Right lung (tissue), 5 donors: ENCODE results near the gene CPSF6. TPM values are rescaled to one million over a fixed set of nuclear protein-coding genes. Genes with fewer than 3 reads are reported as not detected.
"Not testable (repeated sequence)": the region's sequence is repeated elsewhere in the genome, so short reads cannot be mapped to it uniquely, and the experiment has no call there.

ENCODE experiments used
- DNase-seq, 2 donors: peaks; one replicate each; pipeline ENCODE4 v3.0.0-alpha.2; 2013
- polyA plus RNA-seq, 5 donors: library from polyadenylated mRNA; unstranded; fragments of 120-200 nt; gene quantifications; one replicate each; pipeline versions ENCODE4 v1.2.1 to v1.2.3, GENCODE V29; 2013; ENCODE audit warnings: inconsistent platforms in 1 of 5, low replicate concordance in 1 of 5; ENCODE audit not compliant: insufficient read length in 5 of 5, insufficient read depth in 1 of 5

The CPSF6 gene
- polyA plus RNA-seq, 5 donors = 90.8 to 175 (median 154) TPM

- DNase-seq = no peak
Observed at GRCh38 chr12:69254046-69254445, 14.7 kb downstream of the CPSF6 start.

- no peak for DNase-seq
Observed at GRCh38 chr12:69254862-69255261, 15.5 kb downstream of the CPSF6 start.

GRCh38 chr12:69258655-69259054, 19.3 kb downstream of the CPSF6 start:
- no peak for DNase-seq

- DNase-seq = no peak
Observed at GRCh38 chr12:69262264-69262974, 23.1 kb downstream of the CPSF6 start.

GRCh38 chr12:69265205-69265604, 25.8 kb downstream of the CPSF6 start:
- DNase-seq = no peak

- not testable (repeated sequence) for DNase-seq
Observed at GRCh38 chr12:69265633-69266032, 26.3 kb downstream of the CPSF6 start.

GRCh38 chr12:69266036-69266635, 26.8 kb downstream of the CPSF6 start:
- DNase-seq = no peak

GRCh38 chr12:69269736-69270135, 30.4 kb downstream of the CPSF6 start:
- no peak for DNase-seq

- DNase-seq = no peak
Observed at GRCh38 chr12:69272511-69272910, 33.1 kb downstream of the CPSF6 start.

- no peak for DNase-seq
Observed at GRCh38 chr12:69274861-69275260, 35.5 kb downstream of the CPSF6 start.

- no peak for DNase-seq
Observed at GRCh38 chr12:69275471-69275891, 36.1 kb downstream of the CPSF6 start.

- DNase-seq = no peak
Observed at GRCh38 chr12:69278814-69279782, 39.7 kb downstream of the CPSF6 start.

GRCh38 chr12:69284131-69284530, 44.8 kb downstream of the CPSF6 start:
- DNase-seq = peak; percentile 55 to 69

GRCh38 chr12:69287556-69287955, 48.2 kb downstream of the CPSF6 start:
- DNase-seq = no peak

- peak; percentile 34 to 52 for DNase-seq
Observed at GRCh38 chr12:69290545-69291277, 51.3 kb downstream of the CPSF6 start.

- DNase-seq = no peak
Observed at GRCh38 chr12:69291278-69291593, 51.9 kb downstream of the CPSF6 start.

GRCh38 chr12:69298133-69298532, 58.8 kb downstream of the CPSF6 start:
- no peak for DNase-seq

- DNase-seq = no peak
Observed at GRCh38 chr12:69298947-69299346, 59.6 kb downstream of the CPSF6 start.

GRCh38 chr12:69304284-69304683, 64.9 kb downstream of the CPSF6 start:
- no peak for DNase-seq

- no peak for DNase-seq
Observed at GRCh38 chr12:69309461-69309860, 70.1 kb downstream of the CPSF6 start.

GRCh38 chr12:69313209-69313608, 73.8 kb downstream of the CPSF6 start:
- DNase-seq = no peak

GRCh38 chr12:69316784-69317183, 77.4 kb downstream of the CPSF6 start:
- not testable (repeated sequence) for DNase-seq
